HEK293 (cell line): ENCODE data around the gene VPS54.
A peak's percentile ranks its signal among the peaks of the same experiment; 100 is the strongest.

Experiments used
- PRDM4 ChIP-seq: fragments of 450-650 bp; formaldehyde crosslinking; IDR thresholded peaks from 2 replicates; pipeline ENCODE4 v1.5.1; 2017; ENCODE audit warnings: missing biosample characterization, missing genetic modification characterization
- SP2 ChIP-seq: fragments of 450-650 bp; formaldehyde crosslinking; IDR thresholded peaks from 2 replicates; pipeline ENCODE4 v1.5.1; 2016; ENCODE audit warnings: missing biosample characterization, missing genetic modification characterization
- TRIM28 ChIP-seq: IDR thresholded peaks from 2 replicates; pipeline ENCODE4 v1.6.1; 2011; ENCODE audit warnings: low read length, control low read depth, borderline replicate concordance
- ZBTB1 ChIP-seq: fragments of 450-650 bp; formaldehyde crosslinking; IDR thresholded peaks from 2 replicates; pipeline ENCODE4 v1.5.1; 2016; ENCODE audit warnings: missing biosample characterization, missing genetic modification characterization
- ZNF423 ChIP-seq: fragments of 450-650 bp; formaldehyde crosslinking; IDR thresholded peaks from 2 replicates; pipeline ENCODE4 v1.5.1; 2016; ENCODE audit warnings: missing biosample characterization, missing genetic modification characterization
- ZNF544 ChIP-seq: fragments of 450-650 bp; formaldehyde crosslinking; IDR thresholded peaks from 2 replicates; pipeline ENCODE4 v1.5.0; 2017; ENCODE audit warnings: missing biosample characterization, missing genetic modification characterization
- ZNF548 ChIP-seq: fragments of 450-650 bp; formaldehyde crosslinking; IDR thresholded peaks from 2 replicates; pipeline ENCODE4 v1.5.1; 2016; ENCODE audit warnings: missing biosample characterization, missing genetic modification characterization
- ZNF645 ChIP-seq: fragments of 450-650 bp; formaldehyde crosslinking; IDR thresholded peaks from 2 replicates; pipeline ENCODE4; 2016; ENCODE audit warnings: missing biosample characterization, missing genetic modification characterization
- ZNF670 ChIP-seq: fragments of 450-650 bp; formaldehyde crosslinking; IDR thresholded peaks from 2 replicates; pipeline ENCODE4 v1.5.1; 2016; ENCODE audit warnings: missing biosample characterization, missing genetic modification characterization, low read depth
- TF ChIP-seq, protein P1 (sequence below): fragments of 450-650 bp; formaldehyde crosslinking; IDR thresholded peaks from 2 replicates; pipeline ENCODE4 v1.5.1; 2016; ENCODE audit warnings: missing biosample characterization, missing genetic modification characterization
- TF ChIP-seq, protein P2 (sequence below): fragments of 450-650 bp; formaldehyde crosslinking; IDR thresholded peaks from 2 replicates; pipeline ENCODE4 v1.5.1; 2016; ENCODE audit warnings: missing biosample characterization, missing genetic modification characterization, low read depth
- TF ChIP-seq, protein P3 (sequence below): fragments of 450-650 bp; formaldehyde crosslinking; IDR thresholded peaks from 2 replicates; pipeline ENCODE4 v1.5.1; 2016; ENCODE audit warnings: missing biosample characterization, missing genetic modification characterization

- TF ChIP-seq, protein P1, sequence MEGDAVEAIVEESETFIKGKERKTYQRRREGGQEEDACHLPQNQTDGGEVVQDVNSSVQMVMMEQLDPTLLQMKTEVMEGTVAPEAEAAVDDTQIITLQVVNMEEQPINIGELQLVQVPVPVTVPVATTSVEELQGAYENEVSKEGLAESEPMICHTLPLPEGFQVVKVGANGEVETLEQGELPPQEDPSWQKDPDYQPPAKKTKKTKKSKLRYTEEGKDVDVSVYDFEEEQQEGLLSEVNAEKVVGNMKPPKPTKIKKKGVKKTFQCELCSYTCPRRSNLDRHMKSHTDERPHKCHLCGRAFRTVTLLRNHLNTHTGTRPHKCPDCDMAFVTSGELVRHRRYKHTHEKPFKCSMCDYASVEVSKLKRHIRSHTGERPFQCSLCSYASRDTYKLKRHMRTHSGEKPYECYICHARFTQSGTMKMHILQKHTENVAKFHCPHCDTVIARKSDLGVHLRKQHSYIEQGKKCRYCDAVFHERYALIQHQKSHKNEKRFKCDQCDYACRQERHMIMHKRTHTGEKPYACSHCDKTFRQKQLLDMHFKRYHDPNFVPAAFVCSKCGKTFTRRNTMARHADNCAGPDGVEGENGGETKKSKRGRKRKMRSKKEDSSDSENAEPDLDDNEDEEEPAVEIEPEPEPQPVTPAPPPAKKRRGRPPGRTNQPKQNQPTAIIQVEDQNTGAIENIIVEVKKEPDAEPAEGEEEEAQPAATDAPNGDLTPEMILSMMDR (tag by site-specific recombination) = no peak
- TF ChIP-seq ZNF670 (no peak), ZBTB1 (tag by site-specific recombination) (no peak), ZNF548 (no peak), ZNF423 (no peak), ZNF645 (tag by site-specific recombination) (no peak), SP2 (tag by site-specific recombination) (no peak), ZNF544 (tag by site-specific recombination) (no peak), PRDM4 (tag by site-specific recombination) (no peak), TRIM28 (no peak)
- TF ChIP-seq, protein P2, sequence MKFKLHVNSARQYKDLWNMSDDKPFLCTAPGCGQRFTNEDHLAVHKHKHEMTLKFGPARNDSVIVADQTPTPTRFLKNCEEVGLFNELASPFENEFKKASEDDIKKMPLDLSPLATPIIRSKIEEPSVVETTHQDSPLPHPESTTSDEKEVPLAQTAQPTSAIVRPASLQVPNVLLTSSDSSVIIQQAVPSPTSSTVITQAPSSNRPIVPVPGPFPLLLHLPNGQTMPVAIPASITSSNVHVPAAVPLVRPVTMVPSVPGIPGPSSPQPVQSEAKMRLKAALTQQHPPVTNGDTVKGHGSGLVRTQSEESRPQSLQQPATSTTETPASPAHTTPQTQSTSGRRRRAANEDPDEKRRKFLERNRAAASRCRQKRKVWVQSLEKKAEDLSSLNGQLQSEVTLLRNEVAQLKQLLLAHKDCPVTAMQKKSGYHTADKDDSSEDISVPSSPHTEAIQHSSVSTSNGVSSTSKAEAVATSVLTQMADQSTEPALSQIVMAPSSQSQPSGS = no peak
- TF ChIP-seq, protein P3, sequence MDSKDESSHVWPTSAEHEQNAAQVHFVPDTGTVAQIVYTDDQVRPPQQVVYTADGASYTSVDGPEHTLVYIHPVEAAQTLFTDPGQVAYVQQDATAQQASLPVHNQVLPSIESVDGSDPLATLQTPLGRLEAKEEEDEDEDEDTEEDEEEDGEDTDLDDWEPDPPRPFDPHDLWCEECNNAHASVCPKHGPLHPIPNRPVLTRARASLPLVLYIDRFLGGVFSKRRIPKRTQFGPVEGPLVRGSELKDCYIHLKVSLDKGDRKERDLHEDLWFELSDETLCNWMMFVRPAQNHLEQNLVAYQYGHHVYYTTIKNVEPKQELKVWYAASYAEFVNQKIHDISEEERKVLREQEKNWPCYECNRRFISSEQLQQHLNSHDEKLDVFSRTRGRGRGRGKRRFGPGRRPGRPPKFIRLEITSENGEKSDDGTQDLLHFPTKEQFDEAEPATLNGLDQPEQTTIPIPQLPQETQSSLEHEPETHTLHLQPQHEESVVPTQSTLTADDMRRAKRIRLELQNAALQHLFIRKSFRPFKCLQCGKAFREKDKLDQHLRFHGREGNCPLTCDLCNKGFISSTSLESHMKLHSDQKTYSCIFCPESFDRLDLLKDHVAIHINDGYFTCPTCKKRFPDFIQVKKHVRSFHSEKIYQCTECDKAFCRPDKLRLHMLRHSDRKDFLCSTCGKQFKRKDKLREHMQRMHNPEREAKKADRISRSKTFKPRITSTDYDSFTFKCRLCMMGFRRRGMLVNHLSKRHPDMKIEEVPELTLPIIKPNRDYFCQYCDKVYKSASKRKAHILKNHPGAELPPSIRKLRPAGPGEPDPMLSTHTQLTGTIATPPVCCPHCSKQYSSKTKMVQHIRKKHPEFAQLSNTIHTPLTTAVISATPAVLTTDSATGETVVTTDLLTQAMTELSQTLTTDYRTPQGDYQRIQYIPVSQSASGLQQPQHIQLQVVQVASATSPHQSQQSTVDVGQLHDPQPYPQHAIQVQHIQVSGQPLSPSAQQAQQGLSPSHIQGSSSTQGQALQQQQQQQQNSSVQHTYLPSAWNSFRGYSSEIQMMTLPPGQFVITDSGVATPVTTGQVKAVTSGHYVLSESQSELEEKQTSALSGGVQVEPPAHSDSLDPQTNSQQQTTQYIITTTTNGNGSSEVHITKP = peak; percentile 86
Measured at GRCh38 chr2:64013053-64013452, 6.2 kb downstream of the VPS54 start.
